ENCODE results near the gene SV2C.

The SV2C gene

DNA sequence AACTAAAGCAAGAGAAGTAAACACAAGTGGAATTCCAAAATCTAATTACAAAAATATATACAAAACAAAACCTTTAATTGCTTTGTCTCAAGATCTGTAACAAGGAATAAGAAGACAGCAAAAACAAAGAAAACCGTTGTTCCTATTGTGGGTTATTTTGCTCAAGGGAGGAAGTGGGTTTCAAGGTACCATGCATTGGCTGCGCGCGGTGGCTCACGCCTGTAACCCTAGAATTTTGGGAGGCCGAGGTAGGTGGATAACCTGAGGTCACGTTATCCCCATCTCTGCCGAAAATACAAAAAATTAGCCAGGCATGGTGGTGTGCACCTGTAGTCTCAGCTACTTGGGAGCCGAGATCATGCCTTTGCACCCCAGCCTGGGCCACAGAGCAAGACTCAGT is 307.8 kb downstream of the SV2C start (continued):
- no peak for TF ChIP-seq ZNF521 (tag by site-specific recombination; IDR thresholded peaks at IDR 0.05)

GRCh38 chr5:76393035-76393680 is 310.0 kb downstream of the SV2C start:
- Histone ChIP-seq H3K4me3 (ENCODE audit: low read depth, low read length) (no peak overlapping the region), H3K4me1 (ENCODE audit: control insufficient read depth, insufficient read depth, low read length) (no peaks in the 10 kb centered on the region), H3K9me3 (ENCODE audit: control insufficient read depth, insufficient read depth, low read depth, low read length) (no peaks in the 10 kb centered on the region), H3K27ac (ENCODE audit: extremely low read depth, low read depth, low read length) (no peak overlapping the region), H3K36me3 (ENCODE audit: control insufficient read depth in 2 of 2, insufficient read depth in 1 of 2, low read length in 2 of 2) (no peaks in the 10 kb centered on the region)
- CTCF ChIA-PET = interaction anchor here (1.4 kb wide), 1 partner anchor 137 kb away, joined by 6 read pairs; no protein-coding TSS in a partner anchor
- TF ChIP-seq ZNF169 (tag by site-specific recombination; IDR thresholded peaks at IDR 0.05) (no peak), GLIS1 (tag by site-specific recombination; IDR thresholded peaks at IDR 0.05) (no peak)
- POLR2A ChIA-PET = interaction anchor here (0.7 kb wide), 1 partner anchor 1070 kb away, joined by 5 read pairs; no protein-coding TSS in a partner anchor

- Histone ChIP-seq H3K4me1 (ENCODE audit: control insufficient read depth, insufficient read depth, low read length) (no peaks in the 10 kb centered on the region), H3K27ac (ENCODE audit: extremely low read depth, low read depth, low read length) (no peak overlapping the region), H3K36me3 (ENCODE audit: control insufficient read depth in 2 of 2, insufficient read depth in 1 of 2, low read length in 2 of 2) (no peaks in the 10 kb centered on the region), H3K9me3 (ENCODE audit: control insufficient read depth, insufficient read depth, low read depth, low read length) (no peaks in the 10 kb centered on the region), H3K4me3 (ENCODE audit: low read depth, low read length) (no peak overlapping the region)
- ChIA-PET POLR2A (no interaction called here), CTCF (no interaction called here)
- TF ChIP-seq ZNF558 (tag by site-specific recombination; IDR thresholded peaks at IDR 0.05) (no peak), ZNF121 (tag by site-specific recombination; IDR thresholded peaks at IDR 0.05) (peak; percentile 56; the same call in 1 of the 2 replicates), ZNF670 (tag by site-specific recombination; IDR thresholded peaks at IDR 0.05; ENCODE audit: low read depth) (no peak)
These were observed 314.0 kb downstream of the SV2C start for GRCh38 chr5:76397200-76397599.

DNA sequence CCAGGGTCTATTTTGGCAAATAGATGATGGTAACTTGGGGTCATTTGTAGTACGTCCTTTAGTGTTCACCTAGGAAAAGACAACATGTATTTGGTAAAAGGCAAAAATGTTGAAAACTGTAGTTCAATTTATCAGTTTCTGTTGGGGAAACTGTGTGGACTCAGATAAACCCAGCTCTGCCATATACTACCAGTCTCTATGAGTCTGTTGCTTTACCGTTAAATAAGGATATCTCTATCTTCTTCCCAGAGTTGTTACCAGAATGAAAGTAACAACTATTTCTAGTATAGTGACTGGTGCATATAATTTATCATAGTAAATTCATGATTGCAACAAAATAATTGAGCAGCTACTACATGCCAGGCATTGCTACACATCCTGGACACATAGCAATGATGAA is 316.1 kb downstream of the SV2C start:
- Histone ChIP-seq H3K9me3 (ENCODE audit: control insufficient read depth, insufficient read depth, low read depth, low read length) (no peaks in the 10 kb centered on the region), H3K36me3 (ENCODE audit: control insufficient read depth in 2 of 2, insufficient read depth in 1 of 2, low read length in 2 of 2) (no peaks in the 10 kb centered on the region), H3K4me3 (ENCODE audit: low read depth, low read length) (no peak overlapping the region), H3K27ac (ENCODE audit: extremely low read depth, low read depth, low read length) (no peak overlapping the region), H3K4me1 (ENCODE audit: control insufficient read depth, insufficient read depth, low read length) (no peaks in the 10 kb centered on the region)
- POLR2A ChIA-PET = no interaction called here
- CTCF ChIA-PET = no interaction called here
- TF ChIP-seq ZNF23 (tag by site-specific recombination; IDR thresholded peaks at IDR 0.05; ENCODE audit: borderline replicate concordance) = no peak
- TF ChIP-seq ZNF664 (tag by site-specific recombination; IDR thresholded peaks at IDR 0.05) = peak; percentile 68; the same call in 1 of the 2 replicates

DNA sequence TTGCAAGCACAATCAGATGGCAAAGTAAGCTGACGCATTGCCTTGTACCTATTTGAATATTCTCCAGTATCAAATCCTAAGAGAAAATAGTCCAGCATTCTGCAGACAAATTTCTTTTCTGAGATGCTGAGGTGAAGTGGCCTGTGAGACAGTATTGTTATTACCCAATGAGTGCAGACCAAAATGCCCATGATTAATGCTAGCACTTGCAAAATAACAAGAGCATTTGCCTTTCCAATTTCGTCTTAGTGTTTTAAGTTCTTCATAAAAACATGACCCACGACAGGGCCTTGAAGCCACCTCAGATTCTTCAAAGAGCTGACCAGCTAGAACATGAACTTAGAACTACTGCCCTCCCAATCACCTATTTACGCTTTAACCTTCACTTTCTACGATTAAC is 317.3 kb downstream of the SV2C start:
- no peaks in the 10 kb centered on the region for H3K9me3 ChIP-seq (ENCODE audit: control insufficient read depth, insufficient read depth, low read depth, low read length)
- H3K4me3 ChIP-seq (ENCODE audit: low read depth, low read length) = no peak overlapping the region
- ChIA-PET POLR2A (no interaction called here), CTCF (interaction anchor here (0.5 to 1.3 kb wide), 2 partner anchors 136 to 375 kb away, joined by 3 read pairs; no protein-coding TSS in a partner anchor)
- no peak overlapping the region for H3K27ac ChIP-seq (ENCODE audit: extremely low read depth, low read depth, low read length)
- no peak for TF ChIP-seq ZNF629 (tag by site-specific recombination; IDR thresholded peaks at IDR 0.05)
- no peak for TF ChIP-seq ZNF561 (tag by site-specific recombination; IDR thresholded peaks at IDR 0.05; ENCODE audit: borderline replicate concordance)
- no peak for TF ChIP-seq ZNF785 (tag by site-specific recombination; IDR thresholded peaks at IDR 0.05)
- no peak for TF ChIP-seq ZNF626 (tag by site-specific recombination; IDR thresholded peaks at IDR 0.05)
- no peak for TF ChIP-seq ZNF335 (tag by site-specific recombination; conservative IDR thresholded peaks at IDR 0.05)
- no peak for TF ChIP-seq ZSCAN30 (tag by site-specific recombination; IDR thresholded peaks at IDR 0.05)
- no peak for TF ChIP-seq ZNF354C (tag by site-specific recombination; IDR thresholded peaks at IDR 0.05; ENCODE audit: borderline replicate concordance, low read depth)
- no peak for TF ChIP-seq PRDM1 (tag by site-specific recombination; IDR thresholded peaks at IDR 0.05)
- no peak for TF ChIP-seq ELK4 (IDR thresholded peaks at IDR 0.05; ENCODE audit: borderline replicate concordance, low read depth, low read length)
- H3K4me1 ChIP-seq (ENCODE audit: control insufficient read depth, insufficient read depth, low read length) = 0 out of 2 replicates have a peak, but pooled peaks cover 2% of the 10 kb centered on the region
- H3K36me3 ChIP-seq (ENCODE audit: control insufficient read depth in 2 of 2, insufficient read depth in 1 of 2, low read length in 2 of 2) = no peaks in the 10 kb centered on the region

Data from HEK293 (cell line).